GM03348 (cell line): Measurements from ENCODE around the gene DGKH.
"Not testable (repeated sequence)": the region's sequence is repeated elsewhere in the genome, so short reads cannot be mapped to it uniquely, and the experiment has no call there.

ENCODE experiments used
- DNase-seq: peaks from one replicate; pipeline ENCODE4 v3.0.0; 2012; ENCODE audit warnings: low spot score

Gene DGKH

DNA sequence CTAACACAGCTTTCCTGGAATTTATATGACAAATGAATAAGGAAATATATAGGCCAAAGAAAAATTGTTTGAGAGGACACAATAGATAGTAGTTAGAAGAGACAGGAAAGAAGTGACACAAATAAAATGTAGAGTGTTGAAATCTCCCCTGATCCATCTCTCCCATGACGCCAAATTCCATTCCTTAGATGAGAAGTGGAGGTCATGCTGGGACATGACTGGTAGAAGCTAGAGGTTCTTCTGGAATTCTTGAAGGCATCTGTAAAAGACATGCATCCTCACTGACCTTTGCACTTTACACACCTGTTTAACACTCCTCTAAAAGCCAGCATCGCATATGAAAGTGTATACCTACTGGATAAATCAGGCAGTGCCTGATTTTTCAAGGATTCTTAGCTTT, 67.8 kb downstream of the DGKH start:
- peak; percentile 14 for DNase-seq

DNA sequence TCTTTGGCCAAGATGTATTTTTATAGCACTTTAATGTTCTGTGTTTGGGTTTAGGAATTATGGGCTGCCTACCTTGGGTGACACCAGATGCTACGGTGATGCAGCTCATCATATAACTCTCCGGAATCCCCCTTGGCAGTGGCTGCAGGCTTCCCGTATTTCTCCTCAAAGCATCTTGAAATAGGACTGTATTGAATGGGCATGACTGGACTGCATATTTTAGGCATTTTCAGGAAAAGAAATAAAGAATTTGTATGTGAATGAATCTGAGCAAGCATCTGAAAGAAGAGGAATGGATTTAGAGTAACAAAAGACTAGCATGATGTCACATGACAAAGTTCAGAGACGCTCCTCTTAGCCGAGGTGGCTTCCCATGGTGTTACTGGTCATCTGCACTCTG, 70.6 kb downstream of the DGKH start:
- DNase-seq: no peak

DNA sequence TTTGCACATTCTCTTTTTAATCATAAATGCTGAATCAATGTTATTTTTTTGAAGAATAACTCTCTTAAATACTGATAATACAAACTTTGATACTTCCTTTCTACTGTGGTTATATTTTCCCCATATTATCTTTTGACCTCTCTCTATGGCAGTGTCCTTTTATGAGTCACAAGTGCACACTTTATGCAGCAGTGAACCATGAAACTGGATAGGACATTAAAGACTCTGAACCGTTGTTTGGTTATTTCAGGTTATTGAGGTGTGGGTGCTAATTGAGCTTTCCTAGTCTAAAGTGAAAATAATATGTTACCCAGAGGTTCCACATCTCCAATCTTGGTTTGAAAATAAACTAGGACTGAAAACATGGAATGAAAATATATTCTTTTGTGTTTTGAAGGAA, 71.4 kb downstream of the DGKH start:
- no peak for DNase-seq

DNA sequence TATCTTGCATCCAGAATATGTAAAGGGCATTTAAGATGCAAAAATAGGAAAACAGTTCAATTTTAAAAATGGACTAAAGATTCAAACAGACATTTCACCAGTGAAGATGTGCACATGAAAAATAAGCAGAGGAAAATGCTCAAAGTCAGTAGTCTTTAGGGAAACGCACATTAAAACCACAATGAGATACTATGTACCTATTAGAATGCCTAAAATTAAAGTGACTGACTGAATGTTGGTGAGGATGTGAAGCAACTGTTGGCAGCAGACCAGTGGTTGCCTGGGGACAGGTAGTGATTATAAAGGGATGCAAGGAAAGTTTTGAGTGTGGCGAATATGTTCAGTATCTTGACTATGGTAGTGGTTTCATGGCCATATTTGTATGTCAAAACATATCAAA, 75.2 kb downstream of the DGKH start:
- DNase-seq: no peak

DNA sequence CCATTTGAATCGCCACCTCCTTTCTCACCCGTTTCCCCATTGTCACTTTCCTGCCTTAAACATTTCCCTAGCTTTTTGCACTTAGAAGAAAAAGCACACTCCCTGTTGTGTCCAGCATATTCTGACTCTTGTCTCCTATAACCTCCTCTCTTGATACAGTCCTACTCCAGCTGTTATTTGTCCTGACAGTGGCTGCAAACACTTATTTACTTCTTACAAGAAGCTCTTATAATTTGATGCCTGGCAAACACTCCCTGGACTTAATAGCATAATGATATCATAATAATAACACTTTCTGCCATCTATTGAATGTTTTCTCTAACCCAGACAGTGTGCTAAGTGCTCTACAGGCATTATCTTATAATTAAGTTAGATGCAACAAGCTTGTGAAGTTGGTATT, 76.6 kb downstream of the DGKH start:
- no peak for DNase-seq

DNA sequence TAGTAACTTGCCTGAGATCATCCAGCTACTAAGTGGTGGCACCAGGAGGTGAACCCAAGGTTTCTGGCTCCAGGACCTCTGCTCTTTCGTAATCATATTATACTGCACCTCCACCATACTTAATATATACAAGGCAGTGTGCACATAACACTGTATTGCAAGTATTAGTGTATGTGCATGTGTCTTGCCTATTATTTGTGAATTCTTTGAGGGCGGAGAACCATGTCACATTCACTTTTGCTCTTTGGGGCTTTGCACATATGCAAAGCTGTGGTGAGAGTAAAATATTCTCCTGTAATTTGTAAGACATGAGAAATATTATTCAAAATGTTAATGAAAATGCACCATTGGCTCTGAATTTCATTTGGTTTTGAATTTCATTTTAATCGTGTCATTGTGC, 78.6 kb downstream of the DGKH start:
- DNase-seq: no peak

DNA sequence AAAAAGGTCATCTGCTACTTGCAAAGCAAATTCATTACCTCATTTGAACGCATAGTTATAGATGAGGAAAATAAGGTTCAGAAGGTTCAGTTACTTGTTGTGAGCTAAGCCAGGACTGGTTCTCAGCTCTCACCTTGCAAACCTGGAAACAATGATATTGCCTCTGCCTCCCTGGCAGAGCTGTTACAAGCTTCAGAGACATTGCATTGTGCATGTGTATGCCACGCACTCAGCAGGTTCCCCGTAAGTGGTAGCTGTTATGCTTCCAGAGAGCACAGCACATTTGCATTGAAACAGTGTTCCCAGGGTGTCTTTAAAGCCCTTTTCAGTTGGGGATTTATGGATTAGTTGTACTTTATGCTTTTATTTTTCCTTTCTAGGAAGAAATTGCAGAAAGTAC, 80.6 kb downstream of the DGKH start:
- DNase-seq: no peak

DNA sequence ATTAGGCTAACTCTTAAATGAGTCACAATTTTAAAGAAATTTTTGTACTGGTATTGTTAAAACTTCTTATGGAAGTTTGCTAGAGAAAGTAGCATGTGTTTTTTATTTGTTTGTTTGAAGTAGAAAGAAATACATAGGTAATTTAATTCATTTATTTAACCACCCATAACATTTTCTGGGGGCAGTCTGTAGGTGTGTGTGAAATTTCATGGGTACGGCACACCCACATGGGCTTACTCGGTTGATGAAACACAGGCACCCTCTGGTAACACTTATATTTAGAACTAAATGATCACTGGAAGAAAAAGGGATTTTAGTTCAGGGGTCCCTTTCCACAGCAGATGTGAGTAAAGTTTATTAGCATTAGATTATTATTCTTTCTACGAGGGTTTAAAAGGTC, 88.1 kb downstream of the DGKH start:
- no peak for DNase-seq

DNA sequence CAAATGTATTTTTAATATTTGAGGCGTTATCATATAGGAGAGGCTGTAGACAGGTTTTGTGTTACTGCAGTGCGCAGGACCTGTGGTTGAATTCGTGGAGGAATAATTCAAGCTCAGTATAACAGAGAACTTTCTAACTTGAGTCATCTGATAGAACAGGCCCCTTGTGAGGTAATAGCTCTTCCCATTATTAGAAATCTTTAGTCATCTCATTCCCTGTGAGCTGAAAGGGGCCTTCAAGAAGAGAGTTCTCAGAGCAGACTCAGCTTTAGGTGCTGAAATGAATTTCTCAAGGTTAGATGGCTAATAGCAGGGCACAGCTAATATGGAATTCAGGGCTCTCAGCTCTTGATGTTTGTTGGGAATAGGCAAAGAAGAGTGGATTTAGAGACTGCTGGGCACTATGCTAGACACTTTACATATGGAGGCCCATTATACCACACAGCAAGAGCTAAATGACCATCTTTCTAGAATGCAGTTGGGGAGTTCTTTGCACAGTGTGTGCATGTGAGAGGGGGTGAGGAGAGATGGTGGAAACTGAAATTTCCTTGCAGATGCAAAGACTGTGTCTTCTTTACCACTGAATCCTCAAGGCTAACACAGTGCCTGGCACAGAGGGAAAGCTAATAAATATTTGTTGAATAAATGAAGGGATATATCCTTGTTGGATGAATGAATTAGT, 89.5 kb downstream of the DGKH start:
- DNase-seq: no peak

DNA sequence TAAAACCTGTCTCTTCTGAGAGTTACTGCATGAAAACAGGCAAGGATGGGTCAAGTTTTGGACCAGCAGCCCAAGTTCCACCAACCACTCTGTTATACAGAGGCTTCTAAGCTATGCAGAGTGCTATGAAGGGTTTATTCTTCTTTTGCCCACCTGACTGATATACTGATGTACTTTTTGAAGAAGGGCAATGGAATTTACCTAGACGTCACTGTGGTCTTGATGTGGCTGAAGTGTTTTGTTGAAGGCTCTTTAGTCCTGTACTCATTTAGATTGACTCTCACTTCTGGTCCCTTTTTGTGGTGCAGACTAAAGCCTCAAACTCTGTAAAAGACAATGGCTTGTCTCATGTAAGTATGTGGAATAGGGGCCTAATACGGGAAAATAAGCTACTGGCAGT, 92.0 kb downstream of the DGKH start:
- DNase-seq: no peak

DNA sequence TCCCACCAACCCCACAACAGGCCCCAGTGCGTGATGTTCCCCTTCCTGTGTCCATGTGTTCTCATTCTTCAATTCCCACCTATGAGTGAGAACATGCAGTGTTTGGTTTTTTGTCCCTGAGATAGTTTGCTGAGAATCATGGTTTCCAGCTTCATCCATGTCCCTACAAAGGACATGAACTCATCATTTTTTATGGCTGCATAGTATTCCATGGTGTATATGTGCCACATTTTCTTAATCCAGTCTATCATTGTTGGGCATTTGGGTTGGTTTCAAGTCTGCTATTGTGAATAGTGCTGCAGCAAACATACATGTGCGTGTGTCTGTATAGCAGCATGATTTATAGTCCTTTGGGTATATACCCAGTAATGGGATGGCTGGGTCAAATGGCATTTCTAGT, 92.6 kb downstream of the DGKH start:
- not testable (repeated sequence) for DNase-seq

DNA sequence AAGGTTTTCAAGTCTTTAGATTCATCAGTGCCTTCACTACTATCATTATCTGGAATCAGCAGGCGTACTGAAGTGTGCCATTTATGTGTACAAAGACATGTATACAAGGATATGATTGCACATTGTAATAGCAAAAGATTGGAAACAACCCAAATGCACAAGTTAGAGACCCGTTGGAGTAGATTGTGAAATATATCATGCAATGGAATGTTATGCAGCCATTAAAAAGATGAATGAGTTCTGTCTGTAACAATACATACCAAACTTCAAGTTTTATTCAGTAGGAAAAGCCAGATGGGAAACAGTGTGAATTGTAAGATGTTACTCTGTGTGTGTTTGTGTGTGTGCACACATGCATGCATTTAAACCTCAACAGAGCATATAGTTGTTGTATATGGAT, 97.9 kb downstream of the DGKH start:
- DNase-seq: no peak

DNA sequence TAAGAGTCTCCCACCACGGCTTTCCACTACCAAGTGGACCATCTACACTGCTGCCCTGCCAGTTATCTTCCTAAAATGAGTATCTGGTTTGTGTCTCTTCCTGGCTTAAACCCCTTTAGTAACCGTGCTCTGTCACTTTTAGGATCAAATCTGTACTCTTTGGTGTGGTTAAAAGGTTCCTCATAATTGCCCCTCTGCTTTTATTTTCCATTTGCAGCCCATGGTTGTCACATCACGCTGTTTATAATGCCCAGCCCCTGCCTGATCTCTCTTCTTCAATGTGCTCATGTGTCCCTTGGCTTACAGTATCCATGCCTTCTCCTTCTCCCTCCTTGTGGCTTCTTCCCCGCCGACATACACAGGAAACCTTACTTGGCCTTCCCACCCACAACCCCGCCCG, 100.1 kb downstream of the DGKH start:
- DNase-seq: no peak

DNA sequence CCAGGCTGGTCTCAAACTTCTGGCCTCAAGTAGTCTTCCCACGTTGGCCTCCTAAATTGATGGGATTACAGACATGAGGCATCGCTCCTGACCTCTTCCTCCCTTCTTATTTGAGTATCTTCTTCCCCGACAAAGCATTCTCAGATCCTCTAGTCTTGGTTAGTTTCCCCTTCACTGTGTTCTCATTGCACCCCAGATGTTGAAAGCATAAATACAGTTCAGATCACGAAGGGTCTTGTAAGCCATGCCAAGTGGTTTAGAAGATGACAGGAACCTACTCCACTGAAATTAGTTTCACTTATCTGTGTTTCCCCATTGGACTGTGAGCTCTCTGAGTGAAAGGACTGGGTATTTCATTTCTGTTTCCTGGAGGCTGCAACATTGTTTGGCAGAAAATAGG, 100.7 kb downstream of the DGKH start:
- no peak for DNase-seq

DNA sequence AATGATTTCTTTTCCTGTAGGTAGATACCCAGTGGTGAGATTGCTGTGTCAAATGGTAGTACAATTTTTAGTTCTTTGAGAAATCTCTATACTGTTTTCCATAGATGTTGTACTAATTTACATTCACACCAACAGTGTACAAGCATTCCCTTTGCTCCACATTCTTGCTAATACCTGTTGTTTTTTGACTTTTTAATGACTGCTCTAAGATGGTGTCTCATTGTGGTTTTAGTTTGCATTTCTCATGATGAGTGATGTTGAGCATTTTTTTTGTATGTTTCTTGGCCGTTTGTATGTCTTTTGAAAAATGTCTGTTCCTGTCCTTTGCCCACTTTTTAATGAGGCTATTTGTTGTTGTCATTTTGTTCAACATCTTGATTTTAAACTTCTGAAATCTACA, 103.3 kb downstream of the DGKH start:
- DNase-seq: no peak

DNA sequence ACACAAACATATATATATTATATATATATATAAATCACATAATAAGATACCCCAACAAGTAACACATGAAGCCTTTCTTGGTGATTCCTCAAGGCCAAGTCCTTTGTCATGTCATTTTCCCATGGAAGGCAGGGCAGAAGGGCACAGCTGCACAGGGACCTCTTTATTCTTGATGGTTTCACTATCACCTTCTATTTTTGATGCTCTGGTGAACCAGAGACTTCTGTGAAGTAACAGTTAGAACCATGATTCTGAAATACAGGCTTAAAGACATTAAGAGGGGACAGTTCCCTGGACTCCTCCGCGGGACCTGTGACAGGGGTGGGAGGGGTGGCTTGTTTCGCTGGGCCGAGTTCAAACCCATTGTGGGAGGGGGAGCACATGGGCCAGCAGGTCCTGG, 104.0 kb downstream of the DGKH start:
- no peak for DNase-seq

DNA sequence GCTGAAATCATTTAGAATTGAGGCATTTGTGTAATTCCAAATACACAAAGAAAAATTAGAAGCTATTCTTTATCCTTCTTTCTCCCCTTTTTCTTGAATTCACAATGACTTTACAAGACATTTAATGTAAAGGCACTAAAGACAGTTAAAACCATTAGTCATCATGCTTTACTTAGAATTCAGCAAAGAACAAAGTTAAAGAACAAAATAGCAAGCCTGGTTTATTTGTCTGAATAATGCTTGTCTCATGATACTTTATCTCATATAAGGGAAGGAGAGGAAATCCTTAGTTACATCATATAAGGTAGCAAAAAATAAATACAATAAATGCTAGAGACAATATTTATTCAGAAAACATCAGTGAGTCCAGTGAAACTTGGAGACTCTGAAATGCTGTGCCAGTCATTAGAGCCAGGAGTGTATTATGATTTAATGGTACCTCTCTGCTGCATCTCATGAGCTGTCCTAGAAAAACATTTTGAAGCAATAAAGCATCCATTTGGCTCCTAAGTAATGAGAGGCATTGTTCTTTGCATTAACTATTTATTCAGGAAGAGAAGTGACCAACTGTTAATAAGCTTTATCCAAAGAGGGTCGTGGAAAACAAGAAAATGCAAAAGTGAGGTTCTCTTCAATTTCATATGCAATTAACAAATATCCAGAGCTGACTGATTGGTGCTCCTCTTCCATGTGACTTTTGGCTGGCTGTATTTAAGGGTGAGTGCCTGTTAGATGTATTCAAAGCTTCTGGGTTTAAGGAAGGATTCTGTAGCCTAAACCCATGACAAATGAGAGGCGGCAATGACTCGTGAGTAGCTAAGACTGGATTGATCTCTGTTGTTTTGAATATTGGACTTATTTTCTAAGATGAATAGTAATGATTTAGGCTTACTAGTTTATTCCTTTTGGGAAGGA, 105.0 kb downstream of the DGKH start:
- DNase-seq: no peak

DNA sequence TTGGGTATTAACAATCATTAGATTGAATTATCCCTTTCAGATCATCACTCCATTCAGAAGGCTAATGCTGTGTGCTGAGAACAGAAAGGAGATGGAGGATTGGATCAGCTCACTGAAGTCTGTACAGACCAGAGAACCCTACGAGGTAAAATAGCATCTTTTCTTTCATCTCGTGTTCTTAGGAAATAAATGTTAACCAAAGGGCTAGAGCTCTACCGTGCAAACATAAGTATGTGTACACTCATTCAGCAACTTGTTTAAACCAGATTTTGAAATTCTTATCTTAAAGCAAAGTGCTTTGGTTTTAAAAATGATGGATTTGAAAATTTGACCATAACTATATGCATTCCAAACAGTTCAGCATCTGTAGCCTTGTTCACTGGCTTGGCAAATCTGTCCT, 106.8 kb downstream of the DGKH start:
- no peak for DNase-seq

DNA sequence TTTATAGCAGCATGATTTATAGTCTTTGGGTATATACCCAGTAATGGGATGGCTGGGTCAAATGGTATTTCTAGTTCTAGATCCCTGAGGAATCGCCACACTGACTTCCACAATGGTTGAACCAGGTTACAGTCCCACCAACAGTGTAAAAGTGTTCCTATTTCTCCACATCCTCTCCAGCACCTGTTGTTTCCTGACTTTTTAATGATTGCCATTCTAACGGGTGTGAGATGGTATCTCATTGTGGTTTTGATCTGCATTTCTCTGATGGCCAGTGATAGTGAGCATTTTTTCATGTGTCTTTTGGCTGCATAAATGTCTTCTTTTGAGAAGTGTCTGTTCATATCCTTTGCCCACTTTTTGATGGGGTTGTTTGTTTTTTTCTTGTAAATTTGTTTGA, 114.9 kb downstream of the DGKH start:
- not testable (repeated sequence) for DNase-seq

DNA sequence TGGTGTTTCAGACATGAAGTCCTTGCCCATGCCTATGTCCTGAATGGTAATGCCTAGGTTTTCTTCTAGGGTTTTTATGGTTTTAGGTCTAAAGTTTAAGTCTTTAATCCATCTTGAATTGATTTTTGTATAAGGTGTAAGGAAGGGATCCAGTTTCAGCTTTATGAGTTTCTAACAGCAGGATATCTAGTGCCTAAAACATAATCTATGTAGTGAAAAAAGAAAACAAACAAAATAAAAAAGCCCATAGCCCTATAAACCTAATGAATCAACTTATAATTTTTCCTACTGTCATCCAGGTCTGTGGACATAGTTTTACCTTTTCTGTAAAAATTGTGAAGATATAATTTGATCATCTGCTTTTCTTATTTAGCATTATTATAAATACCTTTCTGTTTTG, 115.5 kb downstream of the DGKH start:
- not testable (repeated sequence) for DNase-seq

DNA sequence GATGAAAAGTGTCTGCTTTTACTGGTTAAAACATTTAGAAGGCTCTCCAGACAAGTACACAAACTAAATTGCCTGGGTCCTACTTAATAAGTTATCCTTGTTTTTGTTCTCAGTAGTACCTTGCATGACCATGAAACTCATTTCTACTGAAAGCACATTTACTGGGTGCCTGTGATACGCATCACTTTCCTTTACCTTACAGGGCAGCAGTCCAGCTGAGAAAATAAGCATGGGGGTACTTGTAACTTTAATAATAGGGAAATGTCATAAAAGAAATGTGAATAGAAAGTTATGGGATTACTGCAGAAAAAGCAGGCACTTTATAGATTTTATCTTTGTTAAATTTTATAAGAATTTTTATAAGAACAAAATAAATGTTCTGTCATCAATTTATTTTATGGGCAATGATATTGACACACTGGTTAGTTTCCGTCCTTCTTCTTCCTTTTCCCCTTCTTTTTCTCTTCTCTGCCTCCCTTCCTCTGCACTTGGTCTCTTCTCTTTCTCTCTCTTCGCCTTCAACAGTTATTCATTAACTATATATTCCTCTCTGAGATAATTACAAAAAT, 116.2 kb downstream of the DGKH start:
- no peak for DNase-seq

DNA sequence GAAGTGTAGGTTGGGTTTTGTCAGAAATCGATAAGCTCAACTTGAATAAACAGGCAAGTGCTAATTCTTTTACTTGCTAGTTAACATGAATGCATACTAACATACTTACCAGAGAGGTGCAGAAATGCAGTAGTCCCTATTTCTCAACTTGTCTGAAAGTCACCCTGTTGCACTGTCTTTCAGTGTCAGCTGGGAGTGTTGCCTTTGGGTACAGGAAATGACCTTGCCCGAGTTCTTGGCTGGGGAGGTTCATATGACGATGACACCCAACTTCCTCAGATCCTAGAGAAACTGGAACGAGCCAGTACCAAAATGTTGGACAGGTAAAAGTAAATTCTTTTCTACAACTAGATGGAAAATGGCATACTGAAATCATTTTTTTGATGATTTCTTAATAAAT, 120.0 kb downstream of the DGKH start:
- no peak for DNase-seq

DNA sequence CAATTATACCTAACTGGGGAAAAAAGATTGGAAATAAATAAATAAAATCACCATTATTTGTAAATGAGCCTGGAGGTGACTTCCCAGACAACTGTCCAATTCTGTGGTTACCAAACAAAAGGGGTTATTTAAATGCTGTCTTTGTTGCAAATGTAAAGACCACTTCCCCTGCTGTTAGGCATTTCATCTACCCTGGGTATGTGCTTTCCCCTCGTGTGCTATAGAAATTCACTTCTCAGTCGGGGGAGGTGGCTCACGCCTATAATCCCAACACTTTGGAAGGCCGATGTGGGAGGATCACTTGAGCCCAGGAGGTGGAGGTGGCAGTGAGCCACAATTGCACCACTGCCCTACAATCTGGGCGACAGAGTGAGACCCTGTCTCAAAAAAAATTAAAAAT, 121.6 kb downstream of the DGKH start:
- no peak for DNase-seq
